Activated CD4-positive, alpha-beta memory T cell treated with anti-CD3 and anti-CD28 coated beads, Interleukin-2, amount 10 ng/mL, durations not matched to agents 7 days and 5 days (primary cell): ENCODE data around the gene VEZF1. TPM values are rescaled to one million over a fixed set of nuclear protein-coding genes. Genes with fewer than 3 reads are reported as not detected.

ENCODE experiments used
- CTCF ChIA-PET: fragments of 350-600 bp; sonication (Branson Sonifier 250); formaldehyde crosslinking; loops from one replicate; lab custom pipeline; 2021; ENCODE audit warnings: antibody characterized with exemption, inconsistent platforms; lab: Charles Lee
- POLR2A ChIA-PET: fragments of 350-600 bp; sonication (Branson Sonifier 250); formaldehyde crosslinking; loops from one replicate; lab custom pipeline; 2021; ENCODE audit warnings: antibody characterized with exemption; lab: Charles Lee
- DNase-seq: peaks from one replicate; pipeline ENCODE4 v3.0.0-alpha.2; 2020
- H3K27ac Mint-ChIP-seq: one replicate; pipeline ENCODE4 v1.8.0; 2021; ENCODE audit warnings: mild to moderate bottlenecking, mixed read lengths
- H3K27me3 Mint-ChIP-seq: one replicate; pipeline ENCODE4 v1.8.0; 2021; ENCODE audit warnings: mixed read lengths
- H3K36me3 Mint-ChIP-seq: one replicate; pipeline ENCODE4 v1.8.0; 2021; ENCODE audit warnings: low read depth, mixed read lengths
- H3K4me1 Mint-ChIP-seq: one replicate; pipeline ENCODE4 v1.8.0; 2021; ENCODE audit warnings: mixed read lengths
- H3K4me3 Mint-ChIP-seq: one replicate; pipeline ENCODE4 v1.8.0; 2021; ENCODE audit warnings: mild to moderate bottlenecking, mixed read lengths
- H3K9me3 Mint-ChIP-seq: one replicate; pipeline ENCODE4 v1.8.0; 2021; ENCODE audit warnings: mixed read lengths
- total RNA-seq, 2 experiments: library from RNA; stranded (reverse); gene quantifications; one replicate each; pipeline ENCODE4 v1.2.3, GENCODE V29; 2021

Gene VEZF1, protein sequence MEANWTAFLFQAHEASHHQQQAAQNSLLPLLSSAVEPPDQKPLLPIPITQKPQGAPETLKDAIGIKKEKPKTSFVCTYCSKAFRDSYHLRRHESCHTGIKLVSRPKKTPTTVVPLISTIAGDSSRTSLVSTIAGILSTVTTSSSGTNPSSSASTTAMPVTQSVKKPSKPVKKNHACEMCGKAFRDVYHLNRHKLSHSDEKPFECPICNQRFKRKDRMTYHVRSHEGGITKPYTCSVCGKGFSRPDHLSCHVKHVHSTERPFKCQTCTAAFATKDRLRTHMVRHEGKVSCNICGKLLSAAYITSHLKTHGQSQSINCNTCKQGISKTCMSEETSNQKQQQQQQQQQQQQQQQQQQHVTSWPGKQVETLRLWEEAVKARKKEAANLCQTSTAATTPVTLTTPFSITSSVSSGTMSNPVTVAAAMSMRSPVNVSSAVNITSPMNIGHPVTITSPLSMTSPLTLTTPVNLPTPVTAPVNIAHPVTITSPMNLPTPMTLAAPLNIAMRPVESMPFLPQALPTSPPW
- 10 to 100 TPM; 44.6 to 46.6 TPM for total RNA-seq

- H3K36me3 Mint-ChIP-seq, result peaks cover 43% of the 10 kb centered on the region
- H3K27ac Mint-ChIP-seq, result peak within 1 kb of the TSS; percentile 89
- ChIA-PET POLR2A (interaction anchor here (1.0 to 5.4 kb wide), 6 partner anchors 12 to 127 kb away, joined by 3 to 61 read pairs (median 6); partner anchors contain the start of genes CUEDC1 and SRSF1), CTCF (interaction anchor here (0.9 to 1.2 kb wide), 3 partner anchors 12 to 131 kb away, joined by 4 to 10 read pairs (median 5); partner anchors contain the start of gene SRSF1)
- no peaks in the 10 kb centered on the region for H3K9me3 Mint-ChIP-seq
- peak; percentile 82 for DNase-seq
- no peaks in the 10 kb centered on the region for H3K27me3 Mint-ChIP-seq
- peaks cover 68% of the 10 kb centered on the region for H3K4me1 Mint-ChIP-seq
- H3K4me3 Mint-ChIP-seq, result peak within 1 kb of the TSS; percentile 92
These were observed at the start of gene VEZF1 for GRCh38 chr17:57987581-57988300. Gene VEZF1 (minus strand): TSS chr17:57988254. CDS start chr17:57988111, 143 bp downstream.

DNA sequence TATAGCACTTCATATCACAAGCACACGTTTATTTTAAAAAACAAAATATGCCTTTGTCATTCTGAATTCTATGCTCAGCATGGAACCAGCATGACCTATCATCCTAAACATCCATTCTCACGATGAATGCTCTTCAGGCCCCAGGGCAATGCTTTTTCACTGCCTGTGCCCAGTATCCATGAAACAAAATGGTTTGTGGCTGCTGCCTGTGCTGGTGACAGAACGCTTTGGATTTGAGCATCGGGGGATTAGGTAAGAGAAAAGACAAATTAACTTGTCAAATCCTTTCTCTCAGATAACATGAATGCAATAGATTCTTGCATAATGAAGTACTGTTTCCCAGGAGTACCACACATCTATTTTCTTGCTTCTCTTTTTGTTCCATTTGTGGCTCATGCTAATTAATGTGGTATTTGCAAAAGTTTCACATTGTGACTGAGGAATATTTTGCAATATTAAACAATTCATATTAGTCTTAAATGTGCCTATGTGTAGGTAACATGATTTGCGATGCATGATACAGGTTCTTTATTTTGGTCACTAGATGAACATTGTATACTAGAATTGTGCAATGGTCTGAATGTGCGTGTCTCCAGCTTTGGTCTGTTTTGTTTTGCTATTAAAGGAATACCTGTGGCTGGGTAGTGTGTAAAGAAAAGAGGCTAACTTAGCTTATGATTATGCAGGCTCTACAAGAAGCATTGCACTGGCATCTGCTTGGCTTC lies 44.8 kb upstream of the VEZF1 start:
- H3K9me3 Mint-ChIP-seq, result no peaks in the 10 kb centered on the region
- H3K27ac Mint-ChIP-seq, result no peak overlapping the region

GRCh38 chr17:58028578-58028977 lies 40.5 kb upstream of the VEZF1 start:
- no peak overlapping the region for H3K27ac Mint-ChIP-seq
- no peaks in the 10 kb centered on the region for H3K36me3 Mint-ChIP-seq
- DNase-seq, result no peak
- no peak overlapping the region for H3K4me3 Mint-ChIP-seq
- H3K9me3 Mint-ChIP-seq, result no peaks in the 10 kb centered on the region
- POLR2A ChIA-PET, result interaction anchor here (0.6 kb wide), 1 partner anchor 97 kb away, joined by 3 read pairs; no protein-coding TSS in a partner anchor
- H3K27me3 Mint-ChIP-seq, result peaks cover 35% of the 10 kb centered on the region
- no peaks in the 10 kb centered on the region for H3K4me1 Mint-ChIP-seq
- CTCF ChIA-PET, result interaction anchor here (0.7 kb wide), 1 partner anchor 117 kb away, joined by 3 read pairs; no protein-coding TSS in a partner anchor

More for the DNA sequence above, 44.8 kb upstream of the VEZF1 start:
- Mint-ChIP-seq H3K36me3 (no peaks in the 10 kb centered on the region), H3K4me1 (no peaks in the 10 kb centered on the region), H3K27me3 (peaks cover 22% of the 10 kb centered on the region), H3K4me3 (no peak overlapping the region)
- DNase-seq, result no peak
- POLR2A ChIA-PET, result no interaction called here
- CTCF ChIA-PET, result no interaction called here

DNA sequence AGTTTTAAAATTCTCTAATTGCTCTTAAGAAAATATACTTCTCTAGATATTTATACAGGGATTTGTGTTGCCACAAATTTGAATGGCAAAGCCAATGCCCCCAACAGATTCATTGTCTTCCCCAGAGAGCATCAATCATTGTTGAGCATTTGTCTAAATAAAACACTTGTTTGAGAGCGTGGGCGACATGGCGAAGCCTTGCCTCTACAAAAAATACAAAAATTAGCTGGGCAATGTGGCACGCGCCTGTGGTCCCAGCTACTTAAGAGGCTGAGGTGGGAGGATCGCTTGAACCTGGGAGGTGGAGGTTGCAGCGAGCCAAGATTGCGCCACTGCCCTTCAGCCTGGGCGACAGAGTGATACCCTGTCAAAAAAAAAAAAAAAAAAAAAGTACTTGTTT lies 32.3 kb upstream of the VEZF1 start:
- Mint-ChIP-seq H3K9me3 (no peaks in the 10 kb centered on the region), H3K36me3 (no peaks in the 10 kb centered on the region), H3K4me3 (no peak overlapping the region), H3K4me1 (no peaks in the 10 kb centered on the region), H3K27ac (no peak overlapping the region), H3K27me3 (peaks cover 14% of the 10 kb centered on the region)
- DNase-seq, result no peak
- CTCF ChIA-PET, result no interaction called here
- POLR2A ChIA-PET, result interaction anchor here (3.5 kb wide), 1 partner anchor 14 kb away, joined by 17 read pairs; the partner anchor contains the start of gene SRSF1

DNA sequence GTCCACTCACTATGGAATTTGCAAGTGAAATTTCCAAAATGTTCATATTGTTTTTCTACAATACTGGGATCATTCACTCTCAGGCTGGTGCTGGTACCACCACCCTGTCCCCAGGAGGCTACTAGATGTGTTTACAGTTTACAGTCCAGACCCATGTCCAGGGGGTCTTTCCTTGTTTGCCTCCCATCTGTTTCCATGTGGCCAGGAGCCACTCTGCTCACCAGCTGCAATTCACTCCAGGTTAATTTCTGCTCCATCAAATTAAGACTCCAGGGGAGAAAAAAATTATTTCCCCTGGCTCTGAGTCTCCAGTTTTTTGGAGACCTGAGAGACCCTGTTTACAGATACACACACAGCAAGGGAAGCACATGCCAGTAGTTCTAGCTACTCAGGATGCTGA lies 31.5 kb upstream of the VEZF1 start:
- peaks cover 11% of the 10 kb centered on the region for H3K27me3 Mint-ChIP-seq
- H3K4me1 Mint-ChIP-seq, result no peaks in the 10 kb centered on the region
- CTCF ChIA-PET, result interaction anchor here (0.7 to 1.2 kb wide), 4 partner anchors 12 to 660 kb away, joined by 3 to 4 read pairs (median 3); partner anchors contain the start of gene SRSF1
- H3K4me3 Mint-ChIP-seq, result no peak overlapping the region
- no peak overlapping the region for H3K27ac Mint-ChIP-seq
- DNase-seq, result no peak
- no peaks in the 10 kb centered on the region for H3K9me3 Mint-ChIP-seq
- POLR2A ChIA-PET, result interaction anchor here (3.5 kb wide), 1 partner anchor 13 kb away, joined by 17 read pairs; the partner anchor contains the start of gene SRSF1
- H3K36me3 Mint-ChIP-seq, result no peaks in the 10 kb centered on the region

GRCh38 chr17:58019039-58019438 lies 31.0 kb upstream of the VEZF1 start:
- H3K27me3 Mint-ChIP-seq, result peaks cover 9% of the 10 kb centered on the region
- H3K4me1 Mint-ChIP-seq, result no peaks in the 10 kb centered on the region
- no peak for DNase-seq
- H3K36me3 Mint-ChIP-seq, result no peaks in the 10 kb centered on the region
- no peak overlapping the region for H3K4me3 Mint-ChIP-seq
- no peak overlapping the region for H3K27ac Mint-ChIP-seq
- CTCF ChIA-PET, result interaction anchor here (0.7 to 1.2 kb wide), 4 partner anchors 12 to 660 kb away, joined by 3 to 4 read pairs (median 3); partner anchors contain the start of gene SRSF1
- POLR2A ChIA-PET, result interaction anchor here (3.5 kb wide), 1 partner anchor 12 kb away, joined by 17 read pairs; the partner anchor contains the start of gene SRSF1
- H3K9me3 Mint-ChIP-seq, result no peaks in the 10 kb centered on the region

DNA sequence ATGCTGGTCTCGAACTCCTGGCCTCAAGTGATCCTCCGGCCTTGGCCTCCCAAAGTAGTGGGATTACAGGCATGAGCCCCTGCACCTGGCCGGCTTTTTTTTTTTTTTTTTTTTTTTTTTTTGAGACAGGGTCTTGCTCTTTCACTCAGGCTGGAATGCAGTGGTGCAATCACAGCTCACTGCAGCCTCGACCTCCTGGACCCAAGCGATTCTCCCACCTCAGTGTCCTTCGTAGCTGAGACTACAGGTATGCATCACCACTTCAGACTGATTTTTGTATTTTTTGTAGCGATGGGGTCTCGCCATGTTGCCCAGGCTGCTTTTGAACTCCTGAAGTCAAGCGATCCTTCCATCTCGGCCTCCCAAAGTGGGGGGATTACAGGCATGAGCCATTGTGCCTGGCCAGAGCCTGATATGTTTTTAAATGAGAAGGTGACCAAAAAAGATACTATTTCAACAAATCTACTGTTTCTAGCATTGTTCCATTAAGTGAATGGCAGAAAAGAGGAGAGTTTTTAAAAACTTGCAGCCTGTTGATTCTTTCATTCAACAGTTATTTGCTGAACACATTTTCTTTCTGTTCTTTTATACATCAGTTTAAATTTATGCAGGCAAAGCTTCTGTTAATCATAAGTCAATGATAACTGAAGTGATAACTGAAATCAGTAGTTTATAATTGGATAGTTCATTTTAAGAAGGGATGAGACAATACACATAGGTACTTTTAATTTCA lies 22.2 kb upstream of the VEZF1 start:
- H3K4me3 Mint-ChIP-seq, result no peak overlapping the region
- POLR2A ChIA-PET, result interaction anchor here (1.1 to 1.4 kb wide), 2 partner anchors 11 to 74 kb away, joined by 5 read pairs; no protein-coding TSS in a partner anchor
- CTCF ChIA-PET, result interaction anchor here (0.7 to 0.9 kb wide), 3 partner anchors 11 to 913 kb away, joined by 3 to 6 read pairs (median 4); no protein-coding TSS in a partner anchor

DNA sequence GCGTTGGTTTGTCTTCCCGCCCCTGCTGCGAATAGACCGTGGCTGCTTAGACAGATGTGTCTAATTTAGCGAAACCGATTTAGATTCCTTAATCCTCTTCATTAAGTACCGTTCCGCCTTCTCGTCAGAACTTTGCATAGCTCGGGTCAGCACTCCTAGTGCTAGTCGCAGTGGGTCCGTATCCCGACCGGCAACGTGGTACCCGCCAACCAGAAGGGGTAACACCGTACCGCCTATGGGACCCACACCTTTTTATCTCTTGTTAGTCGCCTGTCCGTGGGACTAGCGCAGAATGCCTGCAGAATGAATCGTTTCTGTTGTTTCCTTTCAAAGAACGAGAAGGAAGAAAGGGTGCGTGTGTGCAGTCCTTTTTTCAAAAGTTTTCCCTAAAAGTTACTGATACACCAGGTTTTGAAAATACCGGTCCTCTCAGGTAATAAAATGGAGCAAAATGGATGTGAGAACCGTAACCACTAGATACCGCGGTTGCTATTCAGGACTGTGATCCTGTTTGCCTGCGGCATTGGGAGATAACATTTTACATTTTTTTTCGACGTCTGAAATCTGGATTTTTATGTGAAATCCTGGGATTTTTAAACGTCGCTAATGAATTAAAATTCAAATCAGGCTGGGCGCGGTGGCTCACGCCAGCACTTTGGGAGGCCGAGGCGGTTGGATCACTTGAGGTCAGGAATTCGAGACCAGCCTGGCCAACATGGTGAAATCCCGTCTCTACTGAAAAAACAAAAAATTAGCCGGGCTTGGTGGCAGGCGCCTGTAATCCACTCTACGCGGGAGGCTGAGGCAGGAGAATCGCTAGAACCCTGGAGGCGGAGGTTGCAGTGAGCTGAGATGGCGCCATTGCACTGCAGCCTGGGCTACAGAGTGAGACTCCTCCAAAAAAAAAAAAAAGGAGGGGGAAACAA lies 20.0 kb upstream of the VEZF1 start:
- ChIA-PET POLR2A (interaction anchor here (0.5 to 4.1 kb wide), 42 partner anchors 10 to 1147 kb away, joined by 3 to 86 read pairs (median 4); partner anchors contain the start of genes DYNLL2, MRPS23, OR4D2 and PRR11), CTCF (interaction anchor here (0.6 to 2.7 kb wide), 14 partner anchors 9 to 162 kb away, joined by 3 to 16 read pairs (median 4); partner anchors contain the start of genes CUEDC1 and DYNLL2)
- peaks cover 49% of the 10 kb centered on the region for H3K36me3 Mint-ChIP-seq
- DNase-seq, result no peak
- no peaks in the 10 kb centered on the region for H3K27me3 Mint-ChIP-seq
- H3K27ac Mint-ChIP-seq, result peak overlapping the region; percentile 99
- peaks cover 48% of the 10 kb centered on the region for H3K4me1 Mint-ChIP-seq
- peak overlapping the region; percentile 99 for H3K4me3 Mint-ChIP-seq
- no peaks in the 10 kb centered on the region for H3K9me3 Mint-ChIP-seq

More for the DNA sequence above, 22.2 kb upstream of the VEZF1 start:
- peaks cover 27% of the 10 kb centered on the region for H3K36me3 Mint-ChIP-seq
- no peaks in the 10 kb centered on the region for H3K9me3 Mint-ChIP-seq
- H3K27me3 Mint-ChIP-seq, result peaks cover 2% of the 10 kb centered on the region
- H3K27ac Mint-ChIP-seq, result no peak overlapping the region
- peaks cover 29% of the 10 kb centered on the region for H3K4me1 Mint-ChIP-seq
- no peak for DNase-seq

DNA sequence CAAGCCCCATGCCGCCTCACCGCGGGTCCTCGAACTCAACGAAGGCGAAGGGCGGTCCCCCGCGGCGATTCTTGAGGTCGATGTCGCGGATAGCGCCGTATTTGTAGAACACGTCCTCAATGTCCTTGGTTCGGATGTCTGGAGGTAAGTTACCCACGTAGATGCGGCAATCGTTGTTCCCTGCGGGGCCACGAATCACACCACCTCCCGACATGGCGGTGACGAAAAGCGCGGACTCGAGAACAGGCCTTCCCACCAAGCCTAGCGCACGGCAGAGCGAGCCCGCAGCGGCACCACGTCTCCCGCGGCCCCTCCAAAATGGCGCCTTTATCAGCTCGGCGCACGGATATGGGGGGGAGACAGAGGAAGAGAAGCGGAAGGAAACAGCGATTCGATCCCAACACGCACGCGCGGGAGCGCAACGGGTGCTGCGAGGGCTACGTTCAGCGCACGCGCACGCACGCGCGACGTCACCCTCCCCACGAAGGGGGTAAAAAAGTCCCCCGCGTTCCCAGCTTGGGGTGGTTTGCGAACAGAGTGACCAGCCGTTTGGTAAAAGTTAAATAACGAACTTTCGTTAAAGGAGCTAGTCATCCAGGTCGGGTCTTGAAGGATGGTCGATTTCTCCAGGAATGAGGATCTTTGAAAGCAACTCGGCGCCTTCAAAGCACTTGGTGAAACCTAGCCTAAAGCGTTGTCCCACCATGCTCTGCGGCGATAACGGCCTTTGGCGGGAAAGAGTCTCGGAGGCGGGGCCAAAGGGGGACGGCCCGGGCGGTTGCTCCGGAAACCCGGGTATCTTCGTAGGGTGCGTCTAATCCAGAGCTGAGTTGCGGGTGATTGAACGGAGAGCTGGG lies 19.1 kb upstream of the VEZF1 start, which contains the start of gene SRSF1:
SRSF1 (minus strand) TSS at position 323 of the 857 bp plus-strand sequence; CDS start at position 214, 109 bp downstream.
- POLR2A ChIA-PET, result interaction anchor here (0.5 to 4.1 kb wide), 50 partner anchors 11 to 1148 kb away, joined by 3 to 86 read pairs (median 4); partner anchors contain the start of genes DYNLL2, HSF5, MRPS23 and OR4D2
- Mint-ChIP-seq H3K27ac (peak within 1 kb of the TSS; percentile 99), H3K4me1 (peaks cover 57% of the 10 kb centered on the region), H3K4me3 (peak within 1 kb of the TSS; percentile 99), H3K36me3 (peaks cover 58% of the 10 kb centered on the region), H3K9me3 (no peaks in the 10 kb centered on the region), H3K27me3 (no peaks in the 10 kb centered on the region)
- DNase-seq, result peak; percentile 98
- CTCF ChIA-PET, result interaction anchor here (0.5 to 2.7 kb wide), 14 partner anchors 8 to 664 kb away, joined by 3 to 16 read pairs (median 4); partner anchors contain the start of genes CUEDC1, DYNLL2 and VEZF1
